HepG2 (cell line): ENCODE data around the gene RMI2. TPM values are rescaled to one million over a fixed set of nuclear protein-coding genes. Genes with fewer than 3 reads are reported as not detected.
A peak's percentile ranks its signal among the peaks of the same experiment; 100 is the strongest.

Experiments used
- AHR ChIP-seq: IDR thresholded peaks from 2 replicates; pipeline ENCODE4 v1.6.1; 2018; ENCODE audit warnings: missing genetic modification reagents, missing compliant biosample characterization
- CHCHD3 ChIP-seq: sonication (generic); formaldehyde crosslinking; IDR thresholded peaks from 2 replicates; pipeline ENCODE4 v1.8.0; 2022; ENCODE audit warnings: mild to moderate bottlenecking, missing genetic modification reagents, moderate library complexity
- DDIT3 ChIP-seq: sonication (generic); formaldehyde crosslinking; IDR thresholded peaks from 2 replicates; pipeline ENCODE4 v1.4.0; 2020; ENCODE audit warnings: mild to moderate bottlenecking, missing genetic modification reagents
- ELK4 ChIP-seq: sonication (generic); formaldehyde crosslinking; IDR thresholded peaks from 2 replicates; pipeline ENCODE4 v1.9.0; 2021; ENCODE audit warnings: missing genetic modification reagents, borderline replicate concordance
- FOSL2 ChIP-seq: sonication (generic); formaldehyde crosslinking; IDR thresholded peaks from 2 replicates; pipeline ENCODE4 v1.4.0; 2020; ENCODE audit warnings: missing genetic modification reagents
- HMGXB4 ChIP-seq, 2 experiments: sonication (generic) in 1 of 2; formaldehyde crosslinking in 1 of 2; IDR thresholded peaks; 2 replicates each; pipeline versions ENCODE4 v1.4.0 to v1.6.1; 2018 to 2020; ENCODE audit warnings: missing genetic modification reagents in 2 of 2, borderline replicate concordance in 1 of 2, low read depth in 1 of 2, mild to moderate bottlenecking in 1 of 2, missing biosample characterization in 1 of 2
- HNF4A ChIP-seq: sonication (generic); formaldehyde crosslinking; IDR thresholded peaks from 2 replicates; pipeline ENCODE4 v1.4.0; 2020; ENCODE audit warnings: missing genetic modification reagents
- IKZF1 ChIP-seq: fragments of 450-650 bp; IDR thresholded peaks from 2 replicates; pipeline ENCODE4 v1.7.1; 2016
- KLF9 ChIP-seq: IDR thresholded peaks from 2 replicates; pipeline ENCODE4 v1.6.1; 2016; ENCODE audit warnings: low read depth
- MED1 ChIP-seq: sonication (generic); formaldehyde crosslinking; IDR thresholded peaks from 2 replicates; pipeline ENCODE4 v1.4.0; 2020; ENCODE audit warnings: missing genetic modification reagents
- NFATC3 ChIP-seq: sonication (generic); formaldehyde crosslinking; IDR thresholded peaks from 2 replicates; pipeline ENCODE4 v1.5.1; 2020; ENCODE audit warnings: mild to moderate bottlenecking, missing genetic modification reagents
- POGZ ChIP-seq: sonication (generic); formaldehyde crosslinking; IDR thresholded peaks from 2 replicates; pipeline ENCODE4 v1.4.0; 2020; ENCODE audit warnings: mild to moderate bottlenecking, missing genetic modification reagents
- PRMT3 ChIP-seq: sonication (generic); formaldehyde crosslinking; IDR thresholded peaks from 2 replicates; pipeline ENCODE4 v1.8.1; 2022; ENCODE audit warnings: low read depth, mild to moderate bottlenecking, moderate library complexity, missing genetic modification reagents, borderline replicate concordance
- REXO4 ChIP-seq: sonication (generic); formaldehyde crosslinking; IDR thresholded peaks from 2 replicates; pipeline ENCODE4 v1.8.0; 2022; ENCODE audit warnings: missing genetic modification reagents, mild to moderate bottlenecking, borderline replicate concordance
- RFXAP ChIP-seq: sonication (generic); formaldehyde crosslinking; IDR thresholded peaks from 2 replicates; pipeline ENCODE4 v1.4.0; 2020; ENCODE audit warnings: missing genetic modification reagents, borderline replicate concordance
- SOX6 ChIP-seq, 2 experiments: fragments of 450-650 bp in 1 of 2; sonication (generic) in 1 of 2; formaldehyde crosslinking in 1 of 2; IDR thresholded peaks; 2 replicates each; pipeline versions ENCODE4 v1.4.0 to v1.6.1; 2017 to 2020; ENCODE audit warnings: antibody characterized with exemption in 1 of 2, mild to moderate bottlenecking in 1 of 2, missing genetic modification reagents in 1 of 2
- SRF ChIP-seq: IDR thresholded peaks from 2 replicates; pipeline ENCODE4 v1.6.1; 2011; ENCODE audit warnings: mild to moderate bottlenecking, low read depth, low read length, moderate library complexity
- TAF15 ChIP-seq: fragments of 200-400 bp; formaldehyde crosslinking; IDR thresholded peaks from one replicate; pipeline ENCODE4 v1.6.1; 2018; ENCODE audit warnings: mild to moderate bottlenecking, low read depth, low read length; ENCODE audit not compliant: poor library complexity, severe bottlenecking
- TCF7 ChIP-seq: sonication (generic); IDR thresholded peaks from 2 replicates; pipeline ENCODE4 v1.6.1; 2016; ENCODE audit warnings: antibody characterized with exemption, low read depth
- ZMYM3 ChIP-seq: sonication (generic); formaldehyde crosslinking; IDR thresholded peaks from 2 replicates; pipeline ENCODE4 v1.5.1; 2020; ENCODE audit warnings: mild to moderate bottlenecking, missing genetic modification reagents
- ZNF3 ChIP-seq: IDR thresholded peaks from 2 replicates; pipeline ENCODE4 v1.7.0; 2017; ENCODE audit warnings: inconsistent platforms
- ZNF335 ChIP-seq: sonication (generic); formaldehyde crosslinking; IDR thresholded peaks from 2 replicates; pipeline ENCODE4 v1.4.0; 2020; ENCODE audit warnings: missing genetic modification reagents
- ZNF547 ChIP-seq: sonication (generic); formaldehyde crosslinking; IDR thresholded peaks from 2 replicates; pipeline ENCODE4 v1.5.1; 2020; ENCODE audit warnings: mild to moderate bottlenecking, missing genetic modification reagents
- ZNF552 ChIP-seq: sonication (generic); formaldehyde crosslinking; IDR thresholded peaks from 2 replicates; pipeline ENCODE4 v1.9.0; 2022; ENCODE audit warnings: missing genetic modification reagents, mild to moderate bottlenecking, borderline replicate concordance
- ZNF777 ChIP-seq: sonication (generic); formaldehyde crosslinking; IDR thresholded peaks from 2 replicates; pipeline ENCODE4 v1.4.0; 2020; ENCODE audit warnings: missing genetic modification reagents
- ZNF850 ChIP-seq: sonication (generic); formaldehyde crosslinking; conservative IDR thresholded peaks from 2 replicates; pipeline ENCODE4 v1.9.0; 2021; ENCODE audit warnings: mild to moderate bottlenecking, missing genetic modification reagents
- ZSCAN21 ChIP-seq: sonication (generic); formaldehyde crosslinking; IDR thresholded peaks from 2 replicates; pipeline ENCODE4 v1.8.0; 2022; ENCODE audit warnings: mild to moderate bottlenecking, missing genetic modification reagents, moderate library complexity, borderline replicate concordance
- polyA plus RNA-seq, 8 experiments: library from polyadenylated mRNA; depleted of rRNA in 3 of 8; stranded (reverse) in 7 of 8; unstranded in 1 of 8; fragments of >200 nt; fragmentation: Illumina TruSeq in 4 of 8; extraction: Trizol in 4 of 8; gene quantifications; 2 replicates each; pipeline versions ENCODE4 v1.2.1 to v1.2.3, GENCODE V29; 2011 to 2016; ENCODE audit warnings: low read depth in 4 of 8, missing spikeins in 1 of 8, mixed read lengths in 1 of 8; ENCODE audit not compliant: insufficient read depth in 1 of 8
- total RNA-seq, 5 experiments: library from RNA; depleted of rRNA; stranded (reverse); fragments of >200 nt; fragmentation: Illumina TruSeq; extraction: Trizol; gene quantifications; 2 replicates each; pipeline ENCODE4 v1.2.3, GENCODE V29; 2016; ENCODE audit warnings: low read depth in 1 of 5
- TF ChIP-seq, protein P1 (sequence below): sonication (generic); formaldehyde crosslinking; IDR thresholded peaks from 2 replicates; pipeline ENCODE4 v1.8.1; 2023; ENCODE audit warnings: mild to moderate bottlenecking, moderate library complexity, missing genetic modification reagents

RMI2 gene
- total and polyA plus RNA-seq, 2 of the 13 experiments (the other 11 are each of a cell fraction or from before 2014, with no cell fraction given): 24.5 to 55.7 TPM

DNA sequence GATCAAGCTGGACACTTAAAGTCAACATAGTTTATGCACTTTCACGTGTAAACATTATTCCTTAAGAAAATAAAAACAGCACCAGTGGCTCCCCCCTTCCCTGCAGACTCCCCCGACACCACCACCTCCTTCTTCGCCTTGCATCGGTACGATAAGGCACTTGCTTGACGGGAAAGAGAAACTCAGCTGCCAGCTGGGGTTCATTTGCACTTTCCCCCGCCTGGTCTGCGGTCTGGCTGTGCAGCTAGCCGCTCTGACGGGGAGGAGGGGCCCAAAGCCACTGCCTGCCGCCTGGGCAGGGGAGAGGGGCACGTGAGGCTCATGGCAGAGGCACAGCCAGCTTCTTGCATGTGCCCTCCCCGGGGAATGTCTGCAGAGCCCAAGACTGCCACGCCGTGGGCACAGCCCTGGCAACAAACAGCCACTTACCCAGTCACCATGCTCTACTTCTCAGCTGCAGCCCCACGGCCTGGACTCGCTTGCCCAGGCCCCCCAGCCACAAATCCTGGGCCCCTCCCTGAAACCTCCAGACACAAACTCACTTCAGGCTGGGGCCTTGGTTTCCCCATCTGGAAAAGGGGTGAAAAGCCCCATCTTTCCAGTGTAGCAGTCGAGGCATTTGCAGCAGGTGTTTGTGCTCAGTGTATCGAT is 47.6 kb upstream of the RMI2 start (continued):
- TF ChIP-seq SOX6 (IDR thresholded peaks at IDR 0.05) (no peak), SOX6 (CRISPR knock-in tag; IDR thresholded peaks at IDR 0.05) (0 out of 2 replicates have a peak, but pooled peaks have one; percentile 14), IKZF1 (no peak), REXO4 (no peak), RFXAP (CRISPR knock-in tag) (peak; percentile 76; the same call in 1 of the 2 replicates), ZNF552 (no peak), ZNF335 (CRISPR knock-in tag) (no peak), ZNF777 (0 out of 2 replicates have a peak, but pooled peaks have one; percentile 66), CHCHD3 (CRISPR knock-in tag) (no peak), AHR (CRISPR knock-in tag) (peak; percentile 73; the same call in 1 of the 2 replicates), ZNF850 (CRISPR knock-in tag) (no peak), TAF15 (no peak), TCF7 (no peak; the same call in 1 of the 2 replicates), FOSL2 (CRISPR knock-in tag) (peak; percentile 30; the same call in 1 of the 2 replicates), PRMT3 (no peak), HMGXB4 (CRISPR knock-in tag; IDR thresholded peaks at IDR 0.05; ENCODE audit: borderline replicate concordance in 1 of 2, low read depth in 1 of 2) (peak in 1 of 2 experiments; percentile 23; a peak in 2 of 4 replicates), ZSCAN21 (CRISPR knock-in tag) (peak; percentile 62; the same call in 1 of the 2 replicates), KLF9 (no peak), ELK4 (no peak), SRF (no peak), POGZ (no peak), DDIT3 (CRISPR knock-in tag) (no peak), NFATC3 (0 out of 2 replicates have a peak, but pooled peaks have one; percentile 85), HNF4A (CRISPR knock-in tag) (peak; percentile 65), ZMYM3 (peak; percentile 92), MED1 (CRISPR knock-in tag) (peak; percentile 81), ZNF547 (peak; percentile 89), ZNF3 (CRISPR knock-in tag) (no peak)
- TF ChIP-seq, protein P1, sequence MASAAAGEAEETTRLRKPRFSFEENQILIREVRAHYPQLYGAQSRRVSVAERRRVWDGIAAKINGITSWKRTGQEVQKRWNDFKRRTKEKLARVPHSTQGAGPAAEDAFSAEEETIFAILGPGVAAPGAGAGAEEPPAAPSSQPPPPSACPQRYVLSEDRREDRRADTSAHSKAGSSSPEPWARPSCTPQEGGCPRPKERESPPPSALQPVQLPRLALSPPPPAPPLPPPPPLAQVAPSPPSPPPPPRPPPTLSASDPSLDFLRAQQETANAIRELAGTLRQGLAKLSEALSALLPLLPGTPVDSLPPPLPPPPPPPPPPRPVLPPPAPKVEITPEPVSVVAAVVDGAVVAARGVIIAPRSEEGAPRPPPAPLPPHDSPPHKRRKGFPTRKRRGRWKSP: peak; percentile 13; the same call in 1 of the 2 replicates
